Measurements from ENCODE around the gene CCDC60.

- TF ChIP-seq CTCF (IDR thresholded peaks at IDR 0.05; ENCODE audit: low read depth, low read length) (no peak), EZH2phosphoT487 (IDR thresholded peaks at IDR 0.05; ENCODE audit: low read depth) (no peak)
These were observed 8.6 kb downstream of the CCDC60 start for GRCh38 chr12:119343130-119343529.
